ENCODE measurements around the gene SNRPD3.

The SNRPD3 gene

GRCh38 chr22:24513378-24514240, 42.2 kb upstream of the SNRPD3 start:
- in situ Hi-C loops (cut with MboI; ENCODE audit: low pct_unique_long_range_greater_than_20kb, low sequenced_read_pairs, unreplicated experiment), result no loop called here

GRCh38 chr22:24514241-24515026, 41.4 kb upstream of the SNRPD3 start:
- peak; percentile 53 for DNase-seq (ENCODE audit: low spot score)
- no peak for TF ChIP-seq CTCF (IDR thresholded peaks at IDR 0.05; ENCODE audit: extremely low read depth, insufficient read depth, missing control alignments)
- in situ Hi-C loops (cut with MboI; ENCODE audit: low pct_unique_long_range_greater_than_20kb, low sequenced_read_pairs, unreplicated experiment), result no loop called here

More at GRCh38 chr22:24513378-24514240, 42.2 kb upstream of the SNRPD3 start:
- no peak for TF ChIP-seq CTCF (IDR thresholded peaks at IDR 0.05; ENCODE audit: extremely low read depth, insufficient read depth, missing control alignments)
- no peak for DNase-seq (ENCODE audit: low spot score)

GRCh38 chr22:24515027-24515338, 40.8 kb upstream of the SNRPD3 start:
- TF ChIP-seq CTCF (IDR thresholded peaks at IDR 0.05; ENCODE audit: extremely low read depth, insufficient read depth, missing control alignments), result no peak
- no peak for DNase-seq (ENCODE audit: low spot score)
- in situ Hi-C loops (cut with MboI; ENCODE audit: low pct_unique_long_range_greater_than_20kb, low sequenced_read_pairs, unreplicated experiment), result no loop called here

- in situ Hi-C loops (cut with MboI; ENCODE audit: low pct_unique_long_range_greater_than_20kb, low sequenced_read_pairs, unreplicated experiment), result no loop called here
- peak; percentile 63 for DNase-seq (ENCODE audit: low spot score)
Measured at GRCh38 chr22:24516301-24516737, 39.5 kb upstream of the SNRPD3 start.

GRCh38 chr22:24517446-24517845, 38.4 kb upstream of the SNRPD3 start:
- in situ Hi-C loops (cut with MboI; ENCODE audit: low pct_unique_long_range_greater_than_20kb, low sequenced_read_pairs, unreplicated experiment), result no loop called here
- DNase-seq (ENCODE audit: low spot score), result no peak
- TF ChIP-seq CTCF (IDR thresholded peaks at IDR 0.05; ENCODE audit: extremely low read depth, insufficient read depth, missing control alignments), result no peak

More at GRCh38 chr22:24516301-24516737, 39.5 kb upstream of the SNRPD3 start:
- TF ChIP-seq CTCF (IDR thresholded peaks at IDR 0.05; ENCODE audit: extremely low read depth, insufficient read depth, missing control alignments), result no peak

- DNase-seq (ENCODE audit: low spot score), result no peak
- in situ Hi-C loops (cut with MboI; ENCODE audit: low pct_unique_long_range_greater_than_20kb, low sequenced_read_pairs, unreplicated experiment), result no loop called here
- TF ChIP-seq CTCF (IDR thresholded peaks at IDR 0.05; ENCODE audit: extremely low read depth, insufficient read depth, missing control alignments), result no peak
Measured at GRCh38 chr22:24518228-24518627, 37.6 kb upstream of the SNRPD3 start.

Measured in GM13977 (cell line).